Stimulated activated CD4-positive, alpha-beta T cell treated with anti-CD3 and anti-CD28 coated beads, Interleukin-4, amount 100 ng/mL, for 1 hour (primary cell): ENCODE measurements around the gene TPI1.
"Not testable (repeated sequence)": the region's sequence is repeated elsewhere in the genome, so short reads cannot be mapped to it uniquely, and the experiment has no call there.

Experiments
- DNase-seq: peaks from one replicate; pipeline ENCODE4 v3.0.0-alpha.2; 2020

Gene TPI1

GRCh38 chr12:6869049-6870021, 2.0 kb downstream of the TPI1 start:
- DNase-seq = peak; percentile 80

- not testable (repeated sequence) for DNase-seq
Observed at GRCh38 chr12:6870304-6870703, 3.0 kb downstream of the TPI1 start.

GRCh38 chr12:6871052-6871957, 4.0 kb downstream of the TPI1 start:
- DNase-seq = peak; percentile 24

GRCh38 chr12:6872073-6873048, 5.0 kb downstream of the TPI1 start:
- DNase-seq = peak; percentile 88

- peak; percentile 100 for DNase-seq
Observed at GRCh38 chr12:6873094-6874014, 6.0 kb downstream of the TPI1 start, which contains the start of gene SPSB2. Gene SPSB2 (minus strand): TSS chr12:6873303. CDS start chr12:6872901, 402 bp downstream.

GRCh38 chr12:6874015-6874368, 6.7 kb downstream of the TPI1 start:
- DNase-seq = not testable (repeated sequence)

GRCh38 chr12:6879824-6880223, 12.5 kb downstream of the TPI1 start:
- not testable (repeated sequence) for DNase-seq

- no peak for DNase-seq
Observed at GRCh38 chr12:6883252-6883651, 15.9 kb downstream of the TPI1 start.

GRCh38 chr12:6883683-6884082, 16.4 kb downstream of the TPI1 start:
- DNase-seq = no peak

GRCh38 chr12:6884539-6884938, 17.2 kb downstream of the TPI1 start:
- DNase-seq = no peak

GRCh38 chr12:6886206-6886999, 19.1 kb downstream of the TPI1 start:
- not testable (repeated sequence) for DNase-seq

- DNase-seq = no peak
Observed at GRCh38 chr12:6887460-6887859, 20.1 kb downstream of the TPI1 start.

GRCh38 chr12:6888360-6888759, 21.0 kb downstream of the TPI1 start:
- DNase-seq = no peak

- not testable (repeated sequence) for DNase-seq
Observed at GRCh38 chr12:6888794-6889193, 21.5 kb downstream of the TPI1 start.

- not testable (repeated sequence) for DNase-seq
Observed at GRCh38 chr12:6889775-6890573, 22.6 kb downstream of the TPI1 start.

- DNase-seq = peak; percentile 99
Observed at GRCh38 chr12:6890789-6891645, 23.7 kb downstream of the TPI1 start.

GRCh38 chr12:6891646-6892001, 24.3 kb downstream of the TPI1 start:
- no peak for DNase-seq

GRCh38 chr12:6892683-6893082, 25.4 kb downstream of the TPI1 start:
- DNase-seq = not testable (repeated sequence)
